ENCODE data around the gene KCNJ9. TPM values are rescaled to one million over a fixed set of nuclear protein-coding genes. Genes with fewer than 3 reads are reported as not detected.

Gene KCNJ9
- total and polyA plus RNA-seq, 2 experiments from 2014 or later, result 0.24 to 0.34 TPM

DNA sequence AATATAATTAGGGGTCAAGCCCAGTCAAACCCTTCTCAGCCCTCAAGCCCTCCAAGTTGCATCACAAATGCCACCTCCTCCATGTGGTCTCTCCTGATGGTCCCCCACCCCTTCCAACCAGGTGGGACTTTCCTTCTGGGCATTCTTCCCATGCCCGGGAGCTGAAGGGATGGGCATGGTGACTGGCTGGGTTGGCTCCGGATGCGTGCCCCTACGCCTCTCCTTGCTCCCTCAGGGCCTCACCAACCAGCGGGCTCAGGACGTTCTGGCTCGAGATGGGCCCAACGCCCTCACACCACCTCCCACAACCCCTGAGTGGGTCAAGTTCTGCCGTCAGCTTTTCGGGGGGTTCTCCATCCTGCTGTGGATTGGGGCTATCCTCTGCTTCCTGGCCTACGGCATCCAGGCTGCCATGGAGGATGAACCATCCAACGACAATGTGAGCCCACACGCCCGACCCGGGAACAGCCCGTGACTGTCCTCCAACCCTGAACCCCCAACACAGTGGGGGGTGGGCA, 41.7 kb downstream of the KCNJ9 start:
- no peak for TF ChIP-seq EZH2 (IDR thresholded peaks at IDR 0.05; ENCODE audit: low read depth, unreplicated experiment)
- no peak for TF ChIP-seq REST (IDR thresholded peaks at IDR 0.05; ENCODE audit: unreplicated experiment)
- TF ChIP-seq POLR2AphosphoS5 (IDR thresholded peaks at IDR 0.05; ENCODE audit: low read depth), result no peak
- no peak for TF ChIP-seq JUNB (IDR thresholded peaks at IDR 0.05; ENCODE audit: unreplicated experiment)
- TF ChIP-seq STAT1 (IDR thresholded peaks at IDR 0.05; ENCODE audit: unreplicated experiment), result no peak
- TF ChIP-seq ETS1 (IDR thresholded peaks at IDR 0.05), result no peak
- no peak for TF ChIP-seq CREB1 (CRISPR knock-in tag; IDR thresholded peaks at IDR 0.05; ENCODE audit: low read depth)
- TF ChIP-seq, protein P1, sequence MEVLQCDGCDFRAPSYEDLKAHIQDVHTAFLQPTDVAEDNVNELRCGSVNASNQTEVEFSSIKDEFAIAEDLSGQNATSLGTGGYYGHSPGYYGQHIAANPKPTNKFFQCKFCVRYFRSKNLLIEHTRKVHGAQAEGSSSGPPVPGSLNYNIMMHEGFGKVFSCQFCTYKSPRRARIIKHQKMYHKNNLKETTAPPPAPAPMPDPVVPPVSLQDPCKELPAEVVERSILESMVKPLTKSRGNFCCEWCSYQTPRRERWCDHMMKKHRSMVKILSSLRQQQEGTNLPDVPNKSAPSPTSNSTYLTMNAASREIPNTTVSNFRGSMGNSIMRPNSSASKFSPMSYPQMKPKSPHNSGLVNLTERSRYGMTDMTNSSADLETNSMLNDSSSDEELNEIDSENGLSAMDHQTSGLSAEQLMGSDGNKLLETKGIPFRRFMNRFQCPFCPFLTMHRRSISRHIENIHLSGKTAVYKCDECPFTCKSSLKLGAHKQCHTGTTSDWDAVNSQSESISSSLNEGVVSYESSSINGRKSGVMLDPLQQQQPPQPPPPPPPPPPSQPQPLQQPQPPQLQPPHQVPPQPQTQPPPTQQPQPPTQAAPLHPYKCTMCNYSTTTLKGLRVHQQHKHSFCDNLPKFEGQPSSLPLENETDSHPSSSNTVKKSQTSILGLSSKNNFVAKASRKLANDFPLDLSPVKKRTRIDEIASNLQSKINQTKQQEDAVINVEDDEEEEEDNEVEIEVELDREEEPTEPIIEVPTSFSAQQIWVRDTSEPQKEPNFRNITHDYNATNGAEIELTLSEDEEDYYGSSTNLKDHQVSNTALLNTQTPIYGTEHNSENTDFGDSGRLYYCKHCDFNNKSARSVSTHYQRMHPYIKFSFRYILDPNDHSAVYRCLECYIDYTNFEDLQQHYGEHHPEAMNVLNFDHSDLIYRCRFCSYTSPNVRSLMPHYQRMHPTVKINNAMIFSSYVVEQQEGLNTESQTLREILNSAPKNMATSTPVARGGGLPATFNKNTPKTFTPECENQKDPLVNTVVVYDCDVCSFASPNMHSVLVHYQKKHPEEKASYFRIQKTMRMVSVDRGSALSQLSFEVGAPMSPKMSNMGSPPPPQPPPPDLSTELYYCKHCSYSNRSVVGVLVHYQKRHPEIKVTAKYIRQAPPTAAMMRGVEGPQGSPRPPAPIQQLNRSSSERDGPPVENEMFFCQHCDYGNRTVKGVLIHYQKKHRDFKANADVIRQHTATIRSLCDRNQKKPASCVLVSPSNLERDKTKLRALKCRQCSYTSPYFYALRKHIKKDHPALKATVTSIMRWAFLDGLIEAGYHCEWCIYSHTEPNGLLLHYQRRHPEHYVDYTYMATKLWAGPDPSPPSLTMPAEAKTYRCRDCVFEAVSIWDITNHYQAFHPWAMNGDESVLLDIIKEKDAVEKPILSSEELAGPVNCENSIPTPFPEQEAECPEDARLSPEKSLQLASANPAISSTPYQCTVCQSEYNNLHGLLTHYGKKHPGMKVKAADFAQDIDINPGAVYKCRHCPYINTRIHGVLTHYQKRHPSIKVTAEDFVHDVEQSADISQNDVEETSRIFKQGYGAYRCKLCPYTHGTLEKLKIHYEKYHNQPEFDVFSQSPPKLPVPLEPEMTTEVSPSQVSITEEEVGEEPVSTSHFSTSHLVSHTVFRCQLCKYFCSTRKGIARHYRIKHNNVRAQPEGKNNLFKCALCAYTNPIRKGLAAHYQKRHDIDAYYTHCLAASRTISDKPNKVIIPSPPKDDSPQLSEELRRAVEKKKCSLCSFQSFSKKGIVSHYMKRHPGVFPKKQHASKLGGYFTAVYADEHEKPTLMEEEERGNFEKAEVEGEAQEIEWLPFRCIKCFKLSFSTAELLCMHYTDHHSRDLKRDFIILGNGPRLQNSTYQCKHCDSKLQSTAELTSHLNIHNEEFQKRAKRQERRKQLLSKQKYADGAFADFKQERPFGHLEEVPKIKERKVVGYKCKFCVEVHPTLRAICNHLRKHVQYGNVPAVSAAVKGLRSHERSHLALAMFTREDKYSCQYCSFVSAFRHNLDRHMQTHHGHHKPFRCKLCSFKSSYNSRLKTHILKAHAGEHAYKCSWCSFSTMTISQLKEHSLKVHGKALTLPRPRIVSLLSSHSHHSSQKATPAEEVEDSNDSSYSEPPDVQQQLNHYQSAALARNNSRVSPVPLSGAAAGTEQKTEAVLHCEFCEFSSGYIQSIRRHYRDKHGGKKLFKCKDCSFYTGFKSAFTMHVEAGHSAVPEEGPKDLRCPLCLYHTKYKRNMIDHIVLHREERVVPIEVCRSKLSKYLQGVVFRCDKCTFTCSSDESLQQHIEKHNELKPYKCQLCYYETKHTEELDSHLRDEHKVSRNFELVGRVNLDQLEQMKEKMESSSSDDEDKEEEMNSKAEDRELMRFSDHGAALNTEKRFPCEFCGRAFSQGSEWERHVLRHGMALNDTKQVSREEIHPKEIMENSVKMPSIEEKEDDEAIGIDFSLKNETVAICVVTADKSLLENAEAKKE (CRISPR knock-in tag; IDR thresholded peaks at IDR 0.05), result no peak
- no peak for TF ChIP-seq NANOG (IDR thresholded peaks at IDR 0.05; ENCODE audit: borderline replicate concordance)
- TF ChIP-seq ZNF331 (CRISPR knock-in tag; IDR thresholded peaks at IDR 0.05; ENCODE audit: low read depth), result no peak
- no peak for TF ChIP-seq EZH2phosphoT487 (IDR thresholded peaks at IDR 0.05; ENCODE audit: unreplicated experiment)
- TF ChIP-seq CTCF (conservative IDR thresholded peaks at IDR 0.05; ENCODE audit: low read depth in 2 of 2), result no peak
- TF ChIP-seq ZNF114 (CRISPR knock-in tag; IDR thresholded peaks at IDR 0.05), result no peak
- Histone ChIP-seq H3K36me3 (ENCODE audit: insufficient read depth) (no peaks in the 10 kb centered on the region), H3K27me3 (ENCODE audit: insufficient read depth) (no peaks in the 10 kb centered on the region), H3K4me3 (no peak overlapping the region), H2AFZ (no peak overlapping the region), H3K27ac (ENCODE audit: low read depth) (no peak overlapping the region), H3K79me2 (replicated peaks; ENCODE audit: insufficient read depth) (no peaks in the 10 kb centered on the region), H3K4me2 (no peak overlapping the region), H4K20me1 (replicated peaks; ENCODE audit: insufficient read depth) (no peaks in the 10 kb centered on the region), H3F3A (replicated peaks; ENCODE audit: low read depth) (no peaks in the 10 kb centered on the region), H3K9me2 (ENCODE audit: insufficient read depth) (no peaks in the 10 kb centered on the region), H3K4me1 (ENCODE audit: insufficient read depth) (peaks cover 6% of the 10 kb centered on the region; the same call in 1 of the 2 replicates)
- H3K27ac Mint-ChIP-seq, result no peak overlapping the region
- peaks cover 4% of the 10 kb centered on the region for H3K27me3 Mint-ChIP-seq (ENCODE audit: insufficient read depth, low read depth, poor library complexity)
- peaks cover 77% of the 10 kb centered on the region for H3K36me3 Mint-ChIP-seq (ENCODE audit: low read depth)
- H3K9me3 Mint-ChIP-seq, result no peaks in the 10 kb centered on the region
- ATAC-seq (no peak), DNase-seq (ENCODE audit: low spot score) (no peak)
- H3K4me1 Mint-ChIP-seq, result peaks cover 28% of the 10 kb centered on the region
- H3K4me3 Mint-ChIP-seq, result no peak overlapping the region
